ENCODE results near the gene ZNF654.
"Not testable (repeated sequence)": the region's sequence is repeated elsewhere in the genome, so short reads cannot be mapped to it uniquely, and the experiment has no call there.

ZNF654 gene

DNA sequence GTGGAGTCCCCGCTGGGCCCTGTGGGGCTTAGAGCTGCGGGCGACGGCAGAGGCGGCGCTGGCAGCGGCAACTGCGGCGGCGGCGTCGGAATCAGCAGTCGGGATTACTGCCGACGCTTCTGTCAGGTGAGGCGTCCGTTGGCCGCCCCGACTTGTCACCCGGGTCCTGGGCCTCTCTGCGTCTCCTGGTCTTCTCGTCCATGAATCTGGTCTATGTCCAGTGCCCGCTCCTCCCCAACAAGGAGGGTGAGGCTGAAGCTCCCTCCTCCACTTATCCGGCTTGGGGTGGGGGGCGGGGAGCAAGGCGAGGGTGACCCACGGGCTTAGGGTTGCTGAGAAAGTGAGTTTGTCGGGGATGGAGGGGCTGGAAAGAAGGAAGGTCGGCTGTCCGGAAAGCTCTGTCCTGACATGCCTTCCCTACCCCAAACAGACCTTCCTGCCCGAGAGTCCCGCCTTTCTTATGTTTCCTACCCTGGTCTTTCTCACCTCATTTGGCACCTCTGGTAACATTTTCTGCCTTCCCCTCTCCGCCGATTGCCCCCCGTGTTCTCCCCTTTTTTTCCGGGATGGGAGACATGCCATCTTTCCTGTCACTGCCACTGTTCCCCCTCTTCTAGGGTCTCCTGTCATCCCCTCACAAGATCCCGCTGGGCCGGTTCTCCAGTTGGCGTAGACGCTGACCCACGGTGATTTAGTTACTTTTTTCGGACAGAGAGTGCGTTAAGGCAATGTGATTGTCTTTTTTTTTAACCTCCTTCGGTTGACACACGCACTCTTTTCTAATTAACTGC is 520 bp downstream of the ZNF654 start:
- DNase-seq, result peak in 18 of 56 donors; percentile 25 to 67 (median 46)

- DNase-seq, result no peak
Observed at GRCh38 chr3:88061746-88062145, 2.7 kb downstream of the ZNF654 start.

DNA sequence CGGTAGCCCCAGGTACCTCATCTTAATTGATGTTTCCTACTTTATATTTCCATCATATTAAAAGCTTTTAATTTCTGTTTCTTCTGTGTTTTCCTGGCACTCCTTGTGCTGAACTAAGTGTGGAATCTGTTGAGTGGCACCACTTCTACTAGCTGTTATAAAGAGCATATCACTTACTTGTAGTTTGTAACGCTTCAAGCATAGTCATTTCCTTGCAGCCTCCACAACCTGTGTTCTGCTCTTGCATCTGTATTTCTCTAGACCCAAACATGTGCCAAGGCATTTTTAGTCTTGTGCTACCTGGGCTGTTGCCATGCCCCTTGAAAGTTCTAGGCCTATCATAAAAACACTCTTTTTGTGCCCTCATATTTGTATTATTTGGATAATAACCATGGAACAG is 16.0 kb downstream of the ZNF654 start:
- no peak for DNase-seq

- no peak for DNase-seq
Observed at GRCh38 chr3:88075497-88075896, 16.4 kb downstream of the ZNF654 start.

GRCh38 chr3:88076712-88077111 is 17.7 kb downstream of the ZNF654 start:
- DNase-seq, result no peak

DNA sequence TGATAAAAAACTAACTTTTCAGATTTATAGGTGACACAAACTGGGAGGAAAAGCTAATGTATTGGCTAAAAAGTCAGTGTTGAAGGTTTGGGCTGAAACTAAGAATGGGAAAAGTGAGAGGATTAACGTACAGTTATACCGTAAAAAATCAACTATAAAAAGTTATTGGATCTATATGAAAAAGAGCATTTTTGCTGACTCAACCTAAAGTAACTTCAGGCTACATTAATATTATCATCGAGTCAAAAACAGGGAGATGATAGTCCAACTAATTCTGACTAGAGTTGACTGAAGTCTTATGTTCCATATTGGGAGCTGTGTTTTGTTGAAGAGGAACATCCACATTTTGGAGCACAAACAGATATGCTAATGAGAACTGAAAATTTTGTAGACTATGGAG is 19.9 kb downstream of the ZNF654 start:
- DNase-seq, result no peak

GRCh38 chr3:88082854-88083253 is 23.8 kb downstream of the ZNF654 start:
- DNase-seq, result no peak

GRCh38 chr3:88084097-88084501 is 25.0 kb downstream of the ZNF654 start:
- no peak for DNase-seq

DNA sequence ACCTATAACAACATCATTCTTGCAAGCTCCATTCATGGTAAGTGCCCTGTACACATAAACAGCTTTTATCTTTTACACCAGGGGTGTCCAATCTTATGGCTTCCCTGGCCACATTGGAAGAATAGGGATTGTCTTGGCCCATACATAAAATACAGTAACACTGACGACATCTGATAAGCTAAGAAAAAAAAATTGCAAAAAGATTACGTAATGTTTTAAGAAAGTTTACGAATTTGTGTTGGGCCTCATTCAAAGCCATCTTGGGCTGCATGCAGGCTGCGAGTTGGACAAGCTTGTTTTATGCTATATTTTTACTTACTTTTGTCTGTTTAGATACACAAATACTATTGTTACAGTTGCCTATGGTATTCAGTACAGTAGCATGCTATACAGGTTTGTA is 31.6 kb downstream of the ZNF654 start:
- DNase-seq, result no peak

DNA sequence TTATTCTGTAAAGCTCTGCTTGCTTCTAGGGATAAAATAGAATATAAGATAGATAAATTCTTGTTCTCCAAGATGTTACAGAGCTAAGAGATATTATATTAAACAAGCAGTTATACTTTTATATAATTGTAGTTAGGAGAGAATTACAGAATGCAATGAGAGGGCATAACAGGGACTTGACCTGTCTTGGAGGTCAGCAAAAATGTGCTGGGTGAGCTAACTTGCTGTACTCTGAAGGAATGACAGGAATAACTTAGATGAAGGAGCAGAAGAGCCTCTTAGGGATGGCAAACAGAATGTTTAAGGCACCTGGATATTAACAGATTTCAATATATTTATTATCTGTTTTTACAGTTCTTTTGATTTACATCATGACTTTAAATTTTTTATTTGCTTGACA is 33.2 kb downstream of the ZNF654 start:
- no peak for DNase-seq

DNA sequence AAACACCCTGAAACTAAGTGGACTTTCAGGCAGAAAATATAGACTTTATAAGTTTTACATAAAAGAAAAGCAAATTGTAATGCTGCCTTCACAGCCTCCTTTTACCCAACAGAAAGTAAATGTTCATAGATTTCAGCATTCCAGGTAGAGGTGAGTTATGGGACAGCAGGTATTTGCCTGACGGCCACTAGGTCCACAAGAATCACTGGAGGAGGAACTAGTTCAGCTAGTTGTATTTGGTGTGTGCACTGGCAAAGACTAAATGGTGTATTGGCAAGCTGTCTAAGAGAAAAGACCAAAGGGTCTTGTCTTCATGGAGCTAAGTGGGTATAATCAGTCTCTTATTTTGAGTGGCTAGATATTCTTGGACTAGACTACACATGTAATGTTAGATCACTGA is 34.2 kb downstream of the ZNF654 start:
- no peak for DNase-seq

DNA sequence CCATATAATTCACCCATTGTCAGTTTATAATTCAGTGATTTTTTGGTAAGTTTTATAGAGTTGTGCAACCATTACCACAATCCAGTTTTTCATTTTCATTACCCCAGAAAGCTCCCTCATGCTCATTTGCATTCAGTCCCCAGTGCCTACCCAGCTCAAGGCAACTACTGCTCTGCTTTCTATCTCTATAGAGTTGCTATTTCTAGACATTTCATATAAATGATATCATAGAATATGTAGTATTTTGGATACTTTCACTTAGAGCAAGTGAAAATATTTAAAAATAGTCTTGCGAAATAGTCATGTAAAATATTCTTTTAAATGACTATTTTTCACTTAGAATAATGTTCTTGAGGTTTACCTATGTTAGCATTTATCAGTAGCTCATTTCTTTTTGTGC is 42.1 kb downstream of the ZNF654 start:
- no peak for DNase-seq

DNA sequence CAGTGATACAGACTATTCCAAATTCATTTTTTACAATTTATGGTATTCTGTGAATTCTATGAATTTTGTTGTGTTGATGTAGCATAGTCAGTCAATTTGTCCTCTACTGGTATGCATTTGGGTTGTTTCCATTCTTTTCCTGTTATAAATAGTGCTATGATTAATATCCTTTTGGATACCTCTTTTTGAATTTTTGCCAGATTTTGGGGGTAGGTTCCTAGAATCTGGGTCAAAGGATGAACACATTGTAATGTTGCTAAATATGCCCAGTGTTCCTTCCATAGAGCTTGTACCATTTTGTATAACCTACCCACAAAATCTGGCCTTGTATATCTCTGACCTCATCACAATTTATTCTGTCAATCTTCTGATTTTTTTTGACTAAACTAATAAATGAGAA is 46.3 kb downstream of the ZNF654 start:
- DNase-seq, result no peak

- no peak for DNase-seq
Observed at GRCh38 chr3:88112289-88112688, 53.2 kb downstream of the ZNF654 start.

GRCh38 chr3:88113311-88114162 is 54.5 kb downstream of the ZNF654 start:
- DNase-seq, result peak in 23 of 56 donors; percentile 0 to 78 (median 7)

DNA sequence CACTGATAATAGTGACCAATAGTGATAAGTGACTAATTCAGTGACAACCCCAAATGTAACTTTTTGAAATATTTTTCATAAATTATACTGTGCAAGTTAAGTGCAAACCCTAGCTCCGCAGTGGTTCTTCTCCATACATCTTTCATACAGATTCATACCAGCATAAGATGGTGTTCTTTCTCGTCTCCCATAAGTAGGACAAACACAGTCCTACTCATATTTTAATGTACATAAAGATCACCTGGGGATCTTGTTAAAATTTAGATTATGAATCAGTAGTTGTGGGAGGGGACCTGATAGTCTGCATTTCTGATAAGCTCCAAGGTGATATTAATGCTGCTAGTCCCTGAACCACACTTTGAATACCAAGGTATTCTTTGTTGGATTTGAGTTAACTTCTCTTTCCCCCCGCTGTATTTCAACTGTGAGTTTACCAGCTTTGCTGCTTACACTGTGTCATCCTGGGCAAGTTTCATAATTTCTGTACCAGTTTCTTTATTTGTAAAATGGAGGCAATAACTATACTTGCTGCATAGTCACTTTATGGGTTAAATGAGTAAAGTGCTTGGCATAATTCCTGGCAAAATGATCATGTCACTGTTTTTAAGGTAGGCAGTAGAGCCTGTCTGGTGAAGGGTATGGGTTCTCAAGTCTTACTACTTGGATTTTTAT is 56.0 kb downstream of the ZNF654 start:
- no peak for DNase-seq

DNA sequence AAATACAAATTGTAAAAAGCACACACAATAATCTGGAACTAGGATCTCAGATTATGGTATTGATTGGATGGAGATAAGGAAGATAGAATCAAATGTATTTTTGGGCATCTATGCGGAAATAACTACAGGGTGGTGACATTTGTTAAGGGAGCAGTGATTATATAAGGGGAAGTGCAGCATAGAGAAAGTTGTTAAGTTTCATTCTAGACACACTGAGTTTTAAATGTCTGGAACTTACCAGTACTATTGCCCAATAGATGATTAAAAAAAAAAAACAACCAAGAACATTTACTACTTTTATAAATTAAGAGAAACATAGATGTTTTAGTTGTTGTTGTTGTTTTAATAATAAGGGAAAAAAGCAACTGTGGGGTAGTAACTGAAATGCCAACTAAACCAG is 58.6 kb downstream of the ZNF654 start:
- DNase-seq, result no peak

DNA sequence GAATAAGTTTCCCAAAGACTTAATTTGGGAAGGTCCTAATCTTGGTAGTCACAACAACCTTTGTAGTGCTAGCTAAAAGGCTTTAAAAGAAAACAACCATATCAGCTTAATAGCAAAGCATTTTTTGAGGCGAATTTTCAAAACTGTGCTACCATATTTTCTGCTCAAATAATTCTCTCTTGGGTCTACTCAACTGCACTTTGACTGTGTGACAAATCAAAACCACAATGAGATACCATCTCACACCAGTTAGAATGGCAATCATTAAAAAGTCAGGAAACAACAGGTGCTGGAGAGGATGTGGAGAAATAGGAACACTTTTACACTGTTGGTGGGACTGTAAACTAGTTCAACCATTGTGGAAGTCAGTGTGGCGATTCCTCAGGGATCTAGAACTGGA is 59.5 kb downstream of the ZNF654 start:
- DNase-seq, result not testable (repeated sequence)

DNA sequence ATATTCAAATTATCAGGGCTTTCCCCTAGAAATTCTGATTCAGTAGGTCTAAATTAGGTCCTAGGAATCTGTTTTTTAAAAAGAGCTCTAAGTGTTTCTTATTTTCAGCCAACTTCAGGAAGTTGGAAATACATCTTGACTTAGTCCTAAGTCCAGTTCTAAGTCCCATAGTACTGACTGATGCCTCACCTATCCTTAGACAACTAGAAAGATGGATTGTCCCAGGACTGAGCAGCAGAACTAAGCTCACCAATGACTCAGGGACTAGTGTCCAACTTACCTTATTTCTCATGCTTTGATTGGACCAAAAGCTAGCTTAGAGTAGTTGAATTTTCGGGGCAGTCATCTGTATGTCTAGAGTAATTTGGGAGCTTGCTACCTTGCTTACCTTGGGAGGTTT is 64.5 kb downstream of the ZNF654 start:
- DNase-seq, result no peak

DNA sequence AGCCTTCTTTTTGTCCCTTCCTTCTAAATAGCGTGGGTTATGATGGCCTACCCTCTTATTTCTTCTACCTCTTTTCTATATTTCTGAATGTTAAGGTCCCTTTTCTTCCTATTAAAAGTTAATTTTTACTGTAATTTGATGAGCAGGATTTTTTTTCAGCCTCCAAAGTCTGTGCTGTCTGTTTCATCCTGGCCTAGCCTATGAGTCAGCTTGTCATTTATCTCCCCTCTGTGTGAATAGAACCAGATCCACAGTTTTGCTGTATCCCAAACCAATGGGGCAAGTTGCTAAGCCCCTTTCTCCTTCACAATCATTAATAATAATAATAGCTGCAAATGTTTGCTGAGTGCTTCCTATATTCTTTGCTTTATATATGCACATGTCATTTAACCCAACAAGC is 72.6 kb downstream of the ZNF654 start:
- no peak for DNase-seq

DNA sequence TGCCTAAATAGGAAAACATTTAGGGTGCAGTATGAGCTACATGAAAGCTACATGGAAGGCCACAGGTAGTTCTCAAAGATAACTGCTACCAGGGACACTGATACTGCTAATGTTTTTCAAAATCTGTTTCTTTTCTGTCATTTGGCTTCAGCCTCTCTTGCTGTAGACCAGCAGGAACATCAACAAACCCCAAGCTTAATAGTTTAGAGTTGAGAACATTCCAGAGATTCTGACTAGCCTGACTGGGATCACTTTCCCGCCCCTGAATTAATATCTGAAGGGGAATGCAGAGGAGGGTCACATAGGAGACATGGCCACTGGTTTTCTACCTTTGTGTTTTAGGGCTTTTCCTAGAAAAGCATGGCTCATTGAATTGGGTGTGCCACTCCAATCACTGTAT is 73.8 kb downstream of the ZNF654 start:
- DNase-seq, result no peak

- DNase-seq, result no peak
Observed at GRCh38 chr3:88133711-88134263, 74.7 kb downstream of the ZNF654 start.

All from amygdala (tissue), 56 donors.